Epithelial cell of proximal tubule (primary cell): ENCODE results near the gene MS4A13. TPM values are rescaled to one million over a fixed set of nuclear protein-coding genes. Genes with fewer than 3 reads are reported as not detected.

Experiments
- DNase-seq: peaks from one replicate; pipeline ENCODE4 v3.0.0-alpha.2; 2011; ENCODE audit warnings: low read depth
- H3K4me3 ChIP-seq: 2 replicates; pipeline ENCODE4 v1.5.1; 2011; ENCODE audit warnings: low read depth, mild to moderate bottlenecking, low read length
- total RNA-seq: library from RNA; depleted of rRNA; stranded (reverse); fragments of >200 nt; gene quantifications from 2 replicates; pipeline ENCODE4 v1.2.3, GENCODE V29; 2015
- TF ChIP-seq, protein P1 (sequence below): conservative IDR thresholded peaks from 2 replicates; pipeline ENCODE4 v1.5.1; 2012; ENCODE audit warnings: low read depth, mild to moderate bottlenecking, low read length

MS4A13 gene
- total RNA-seq, 1 donor from 2014 or later: not detected

DNA sequence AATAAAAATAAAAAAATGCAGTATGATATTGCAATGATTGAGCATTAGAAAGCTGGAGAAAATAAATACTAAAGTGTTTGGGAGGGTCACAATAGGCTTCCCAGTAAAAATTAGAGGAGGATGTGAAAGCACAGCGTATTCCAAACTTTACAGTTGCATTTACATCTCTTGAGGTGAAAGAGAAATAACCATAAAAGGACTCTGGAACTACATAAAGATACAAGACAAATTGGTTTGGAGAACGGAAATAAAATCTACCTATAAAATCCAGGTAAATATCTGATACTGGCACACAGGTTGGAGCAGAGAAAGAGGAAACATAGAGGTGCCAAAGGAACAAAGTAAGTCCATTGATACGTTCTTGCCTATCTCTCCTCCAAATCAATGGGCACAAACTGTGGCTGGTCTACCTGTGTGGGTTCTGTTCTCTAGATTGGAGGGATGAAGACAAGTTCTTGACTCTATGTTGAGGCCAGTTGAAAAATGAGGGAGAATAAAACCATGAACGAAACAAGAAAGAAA lies 22.6 kb upstream of the MS4A13 start, which contains the start of gene MS4A12:
TSS of gene MS4A12 (plus strand) at position 291 of the 522 bp plus-strand sequence. CDS start 4,541 bp downstream, outside the sequence.
- DNase-seq: no peak
- H3K4me3 ChIP-seq: no peak within 1 kb of the TSS
- TF ChIP-seq, protein P1, sequence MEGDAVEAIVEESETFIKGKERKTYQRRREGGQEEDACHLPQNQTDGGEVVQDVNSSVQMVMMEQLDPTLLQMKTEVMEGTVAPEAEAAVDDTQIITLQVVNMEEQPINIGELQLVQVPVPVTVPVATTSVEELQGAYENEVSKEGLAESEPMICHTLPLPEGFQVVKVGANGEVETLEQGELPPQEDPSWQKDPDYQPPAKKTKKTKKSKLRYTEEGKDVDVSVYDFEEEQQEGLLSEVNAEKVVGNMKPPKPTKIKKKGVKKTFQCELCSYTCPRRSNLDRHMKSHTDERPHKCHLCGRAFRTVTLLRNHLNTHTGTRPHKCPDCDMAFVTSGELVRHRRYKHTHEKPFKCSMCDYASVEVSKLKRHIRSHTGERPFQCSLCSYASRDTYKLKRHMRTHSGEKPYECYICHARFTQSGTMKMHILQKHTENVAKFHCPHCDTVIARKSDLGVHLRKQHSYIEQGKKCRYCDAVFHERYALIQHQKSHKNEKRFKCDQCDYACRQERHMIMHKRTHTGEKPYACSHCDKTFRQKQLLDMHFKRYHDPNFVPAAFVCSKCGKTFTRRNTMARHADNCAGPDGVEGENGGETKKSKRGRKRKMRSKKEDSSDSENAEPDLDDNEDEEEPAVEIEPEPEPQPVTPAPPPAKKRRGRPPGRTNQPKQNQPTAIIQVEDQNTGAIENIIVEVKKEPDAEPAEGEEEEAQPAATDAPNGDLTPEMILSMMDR: no peak

DNA sequence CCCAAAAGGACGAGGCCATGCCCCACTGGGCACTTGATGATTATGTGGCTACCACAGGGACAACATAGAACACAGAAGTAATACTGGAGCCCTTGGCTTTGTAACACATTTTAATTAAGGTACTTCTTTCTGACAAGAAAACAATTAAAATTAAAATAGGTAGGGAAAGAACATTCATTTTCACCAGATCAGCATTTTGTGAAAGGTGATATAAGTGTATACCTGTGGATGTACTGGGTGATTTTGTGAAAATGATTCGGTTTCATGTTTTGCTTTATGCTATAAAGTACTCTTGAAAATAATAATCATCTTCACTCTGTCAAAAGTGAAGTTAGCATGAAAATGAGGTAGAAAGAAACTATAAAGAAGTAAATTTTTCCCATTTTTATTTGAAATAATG lies 21.7 kb upstream of the MS4A13 start:
- H3K4me3 ChIP-seq: no peak overlapping the region
- no peak for DNase-seq
- TF ChIP-seq, protein P1: no peak

DNA sequence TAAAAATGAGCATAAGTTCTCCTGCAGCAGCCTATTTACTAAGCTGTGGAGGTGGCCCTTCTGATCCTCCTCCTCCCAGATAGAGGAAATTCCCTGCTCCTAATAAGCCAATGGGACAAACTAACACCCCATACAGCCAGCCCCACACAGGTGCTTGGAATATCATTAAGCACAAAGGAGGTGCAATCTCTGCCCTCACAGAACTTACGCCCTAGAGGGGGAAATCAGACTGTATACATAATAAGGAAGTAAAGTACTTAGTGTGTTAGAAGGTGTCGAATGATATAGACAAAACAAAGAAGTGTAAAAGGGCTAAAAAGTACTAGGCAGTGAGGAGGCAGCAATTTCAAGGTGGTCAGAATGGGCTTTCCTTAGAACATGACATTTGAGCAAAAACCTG lies 16.8 kb upstream of the MS4A13 start:
- DNase-seq: no peak
- TF ChIP-seq, protein P1: no peak
- no peak overlapping the region for H3K4me3 ChIP-seq

GRCh38 chr11:60498853-60499252 lies 16.3 kb upstream of the MS4A13 start:
- no peak for DNase-seq
- TF ChIP-seq, protein P1: no peak
- no peak overlapping the region for H3K4me3 ChIP-seq

DNA sequence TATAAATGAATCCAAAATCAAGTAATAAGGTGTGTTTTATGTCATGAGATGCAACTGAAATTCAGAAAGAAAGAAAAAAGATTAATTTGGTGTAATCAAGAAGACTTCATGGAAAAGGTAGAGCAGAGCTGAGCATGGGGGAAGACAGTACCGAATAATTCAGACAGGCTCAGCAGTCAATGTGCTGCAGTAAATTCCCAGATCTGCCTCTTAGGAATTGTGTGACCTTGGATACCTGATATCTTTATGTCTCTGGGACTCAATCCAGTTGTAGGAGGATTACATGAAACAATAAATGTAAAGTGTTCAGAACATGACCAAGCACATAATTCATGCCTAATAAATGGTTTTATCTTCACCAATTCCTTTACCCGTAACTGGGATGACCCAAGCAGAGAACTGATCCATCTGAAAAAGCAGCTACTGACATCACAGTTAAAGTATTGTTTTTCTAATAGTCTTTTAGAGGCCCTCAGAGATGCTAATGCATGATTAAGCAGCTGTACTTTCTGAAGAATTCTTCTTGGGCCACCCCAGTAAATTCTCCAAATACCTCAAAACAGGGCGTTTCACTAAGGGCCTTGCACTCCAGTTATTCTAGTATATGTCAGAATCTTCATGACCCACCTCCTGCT lies 14.8 kb upstream of the MS4A13 start:
- H3K4me3 ChIP-seq: no peak overlapping the region
- DNase-seq: no peak
- TF ChIP-seq, protein P1: no peak

DNA sequence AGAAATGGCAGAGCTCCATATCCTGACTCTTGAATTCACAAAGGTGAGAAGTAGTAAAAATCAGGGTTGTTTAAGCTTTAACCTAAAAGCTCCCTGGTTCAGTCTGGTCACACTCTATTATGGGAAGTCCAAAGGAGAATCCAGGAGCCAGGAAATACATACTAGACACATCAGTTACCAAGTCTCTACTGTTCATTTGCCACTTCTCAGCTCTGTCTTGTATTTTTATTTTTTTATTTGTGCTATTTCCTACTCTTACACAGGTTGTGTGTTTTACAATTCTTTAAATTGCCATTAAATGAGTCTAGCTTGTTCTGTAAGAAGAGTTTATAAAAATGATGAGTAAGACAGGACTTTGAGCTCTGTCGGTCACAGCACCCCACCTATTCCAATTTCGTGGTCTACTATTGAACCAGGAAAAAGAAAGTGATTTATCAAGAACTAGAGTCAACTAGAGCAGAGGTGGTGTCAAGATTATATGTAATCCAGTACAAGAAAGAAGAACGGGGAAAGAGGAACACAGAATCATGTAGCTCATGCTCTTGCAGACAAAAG lies 12.9 kb upstream of the MS4A13 start:
- no peak overlapping the region for H3K4me3 ChIP-seq
- DNase-seq: no peak
- TF ChIP-seq, protein P1: no peak
